IMR-90 (cell line): Measurements from ENCODE around the gene MTA3.

Source experiments
- BHLHE40 ChIP-seq: fragments of 150-350 bp; IDR thresholded peaks from 2 replicates; pipeline ENCODE4 v1.6.1; 2016; ENCODE audit warnings: mild to moderate bottlenecking, low read depth, low read length
- CTCF ChIP-seq: conservative IDR thresholded peaks from 2 replicates; pipeline ENCODE4 v1.5.1; 2012; ENCODE audit warnings: mild to moderate bottlenecking, low read depth, low read length, improper control_type of control experiment
- ELK1 ChIP-seq: fragments of 150-350 bp; IDR thresholded peaks from 2 replicates; pipeline ENCODE4 v1.6.1; 2016; ENCODE audit warnings: low read depth, mild to moderate bottlenecking, low read length, moderate library complexity, borderline replicate concordance
- FOS ChIP-seq: fragments of 150-350 bp; IDR thresholded peaks from 2 replicates; pipeline ENCODE4 v1.6.1; 2016; ENCODE audit warnings: low read depth, low read length
- POLR2A ChIP-seq: IDR thresholded peaks from 2 replicates; pipeline ENCODE4 v1.6.1; 2012; ENCODE audit warnings: mild to moderate bottlenecking, low read depth, low read length
- RAD21 ChIP-seq: IDR thresholded peaks from 2 replicates; pipeline ENCODE4 v1.6.1; 2012; ENCODE audit warnings: low read length, improper control_type of control experiment
- RFX5 ChIP-seq: IDR thresholded peaks from 2 replicates; pipeline ENCODE4 v1.8.0; 2012; ENCODE audit warnings: low read depth, mild to moderate bottlenecking, low read length, moderate library complexity
- SMC3 ChIP-seq: fragments of 150-350 bp; IDR thresholded peaks from 2 replicates; pipeline ENCODE4 v1.6.1; 2016; ENCODE audit warnings: low read depth, mild to moderate bottlenecking, antibody characterized with exemption, low read length, moderate library complexity

DNA sequence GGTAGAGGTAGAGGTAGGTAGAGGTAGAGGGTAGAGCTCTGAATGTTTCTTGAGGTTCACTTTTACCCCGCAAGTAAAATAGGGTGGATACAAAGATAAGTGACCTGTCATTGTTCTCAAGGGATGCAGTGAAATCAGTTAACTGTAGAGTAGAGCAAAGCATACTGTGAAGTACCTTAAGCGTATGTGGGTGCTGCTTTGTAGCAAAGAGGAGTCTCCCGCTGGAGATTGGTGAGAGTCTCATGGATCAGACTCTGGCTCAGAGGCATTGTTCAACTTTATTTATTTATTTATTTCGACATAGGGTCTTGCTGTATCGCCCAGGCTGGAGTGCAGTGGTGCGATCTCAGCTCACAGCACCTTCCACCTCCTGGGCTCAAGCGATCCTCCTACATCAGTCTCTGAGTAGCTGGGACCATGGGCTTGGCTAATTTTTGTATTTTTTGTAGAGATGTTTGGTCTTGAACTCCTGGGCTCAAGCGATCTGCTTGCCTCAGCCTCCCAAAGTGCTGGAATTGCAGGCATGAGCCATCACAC is 38.7 kb downstream of the MTA3 start:
- TF ChIP-seq CTCF, result no peak
- no peak for TF ChIP-seq BHLHE40
- no peak for TF ChIP-seq RAD21
- no peak for TF ChIP-seq SMC3
- no peak for TF ChIP-seq RFX5
- no peak for TF ChIP-seq POLR2A
- TF ChIP-seq FOS, result no peak
- TF ChIP-seq ELK1, result no peak
